ENCODE results near the gene ERBB4.

GRCh38 chr2:211854832-211855231 is 683.8 kb downstream of the ERBB4 start:
- TF ChIP-seq CTCF (IDR thresholded peaks at IDR 0.05) (no peak), ZFX (IDR thresholded peaks at IDR 0.05; ENCODE audit: borderline replicate concordance) (no peak)

Measured in 22Rv1 (cell line).